ENCODE data around the gene PRKCA. TPM values are rescaled to one million over a fixed set of nuclear protein-coding genes. Genes with fewer than 3 reads are reported as not detected.

The PRKCA gene
- total RNA-seq, 1 donor from 2014 or later, result 2.2 TPM

DNA sequence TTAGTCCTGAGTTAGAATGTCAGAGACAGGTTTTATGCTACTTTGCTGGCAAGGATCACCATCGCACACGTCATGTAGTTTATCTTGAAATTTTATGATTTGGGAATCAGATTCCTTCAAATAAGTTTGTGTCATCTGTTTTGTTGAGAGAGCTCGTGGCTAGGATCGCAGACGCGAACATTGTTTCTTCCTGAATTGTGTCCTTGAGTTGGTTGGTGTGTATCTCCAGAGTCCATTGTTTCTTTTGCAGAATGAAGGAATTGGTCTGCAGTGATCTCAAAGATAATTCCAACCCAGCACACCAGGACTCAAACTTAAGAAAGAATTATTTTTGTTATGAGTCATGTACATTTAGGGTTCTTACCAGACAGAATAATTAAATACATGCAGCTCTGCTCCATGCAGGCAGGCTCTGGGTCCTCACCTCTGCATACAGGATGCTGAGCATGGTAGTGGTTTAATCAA is 51.6 kb downstream of the PRKCA start:
- Mint-ChIP-seq H3K9me3 (no peaks in the 10 kb centered on the region), H3K27ac (no peak overlapping the region), H3K36me3 (ENCODE audit: low read depth) (no peaks in the 10 kb centered on the region), H3K27me3 (no peaks in the 10 kb centered on the region), H3K4me1 (no peaks in the 10 kb centered on the region), H3K4me3 (no peak overlapping the region)
- POLR2A ChIA-PET, result no interaction called here
- ATAC-seq (ENCODE audit: low read depth) (no peak), DNase-seq (no peak)
- CTCF ChIA-PET, result no interaction called here
- intact Hi-C loops (cut with micrococcal nuclease), result no loop called here
- TF ChIP-seq, protein P1, sequence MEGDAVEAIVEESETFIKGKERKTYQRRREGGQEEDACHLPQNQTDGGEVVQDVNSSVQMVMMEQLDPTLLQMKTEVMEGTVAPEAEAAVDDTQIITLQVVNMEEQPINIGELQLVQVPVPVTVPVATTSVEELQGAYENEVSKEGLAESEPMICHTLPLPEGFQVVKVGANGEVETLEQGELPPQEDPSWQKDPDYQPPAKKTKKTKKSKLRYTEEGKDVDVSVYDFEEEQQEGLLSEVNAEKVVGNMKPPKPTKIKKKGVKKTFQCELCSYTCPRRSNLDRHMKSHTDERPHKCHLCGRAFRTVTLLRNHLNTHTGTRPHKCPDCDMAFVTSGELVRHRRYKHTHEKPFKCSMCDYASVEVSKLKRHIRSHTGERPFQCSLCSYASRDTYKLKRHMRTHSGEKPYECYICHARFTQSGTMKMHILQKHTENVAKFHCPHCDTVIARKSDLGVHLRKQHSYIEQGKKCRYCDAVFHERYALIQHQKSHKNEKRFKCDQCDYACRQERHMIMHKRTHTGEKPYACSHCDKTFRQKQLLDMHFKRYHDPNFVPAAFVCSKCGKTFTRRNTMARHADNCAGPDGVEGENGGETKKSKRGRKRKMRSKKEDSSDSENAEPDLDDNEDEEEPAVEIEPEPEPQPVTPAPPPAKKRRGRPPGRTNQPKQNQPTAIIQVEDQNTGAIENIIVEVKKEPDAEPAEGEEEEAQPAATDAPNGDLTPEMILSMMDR (IDR thresholded peaks at IDR 0.05), result no peak

DNA sequence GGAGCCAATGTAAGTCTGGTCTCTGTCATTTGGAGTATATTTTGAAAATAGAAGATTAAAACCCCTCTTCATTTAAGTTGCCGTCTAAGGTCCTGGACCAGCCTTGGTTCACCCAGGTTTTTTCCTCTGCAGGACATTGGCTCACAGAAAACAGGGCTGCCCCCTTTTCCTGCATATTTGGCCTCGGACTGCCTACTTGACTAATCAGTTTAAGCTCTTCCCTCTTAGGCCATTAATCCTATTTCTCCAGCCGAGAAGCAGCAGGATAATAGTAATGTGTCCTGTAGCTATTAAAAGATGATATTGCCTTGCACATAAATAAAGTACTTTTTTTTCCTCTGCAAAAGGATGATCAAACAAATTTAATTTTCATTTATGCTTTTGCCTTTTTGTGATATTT is 52.1 kb downstream of the PRKCA start:
- ChIA-PET CTCF (no interaction called here), POLR2A (no interaction called here)
- H3K4me3 Mint-ChIP-seq, result no peak overlapping the region
- no peaks in the 10 kb centered on the region for H3K9me3 Mint-ChIP-seq
- no peaks in the 10 kb centered on the region for H3K4me1 Mint-ChIP-seq
- H3K27ac Mint-ChIP-seq, result no peak overlapping the region
- DNase-seq (no peak), ATAC-seq (ENCODE audit: low read depth) (no peak)
- intact Hi-C loops (cut with micrococcal nuclease), result no loop called here
- TF ChIP-seq, protein P1 (IDR thresholded peaks at IDR 0.05), result no peak
- H3K36me3 Mint-ChIP-seq (ENCODE audit: low read depth), result no peaks in the 10 kb centered on the region
- no peaks in the 10 kb centered on the region for H3K27me3 Mint-ChIP-seq

DNA sequence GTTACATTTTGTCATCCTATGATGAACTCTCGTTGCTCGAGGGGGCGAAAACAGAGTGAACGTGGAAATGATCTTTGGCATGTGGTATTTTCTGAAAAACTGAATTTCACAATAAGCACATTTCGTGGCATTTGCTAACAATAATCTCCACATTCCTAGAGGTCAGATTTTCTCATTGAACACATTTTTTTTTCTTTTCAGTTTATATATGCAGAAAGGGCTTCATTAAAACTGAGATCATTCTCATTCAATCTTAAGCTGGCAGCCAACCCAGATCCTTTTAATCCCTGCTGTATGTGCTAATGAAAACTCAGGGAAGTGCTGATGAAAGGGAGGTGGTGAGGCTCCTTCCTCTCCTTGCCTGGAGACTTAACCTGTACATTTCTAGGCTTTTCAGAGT is 52.6 kb downstream of the PRKCA start:
- Mint-ChIP-seq H3K9me3 (no peaks in the 10 kb centered on the region), H3K4me3 (no peak overlapping the region), H3K36me3 (ENCODE audit: low read depth) (no peaks in the 10 kb centered on the region), H3K27me3 (no peaks in the 10 kb centered on the region), H3K27ac (no peak overlapping the region), H3K4me1 (no peaks in the 10 kb centered on the region)
- ATAC-seq (ENCODE audit: low read depth), result no peak
- intact Hi-C loops (cut with micrococcal nuclease), result no loop called here
- TF ChIP-seq, protein P1 (IDR thresholded peaks at IDR 0.05), result no peak
- POLR2A ChIA-PET, result no interaction called here
- DNase-seq, result no peak
- CTCF ChIA-PET, result no interaction called here

DNA sequence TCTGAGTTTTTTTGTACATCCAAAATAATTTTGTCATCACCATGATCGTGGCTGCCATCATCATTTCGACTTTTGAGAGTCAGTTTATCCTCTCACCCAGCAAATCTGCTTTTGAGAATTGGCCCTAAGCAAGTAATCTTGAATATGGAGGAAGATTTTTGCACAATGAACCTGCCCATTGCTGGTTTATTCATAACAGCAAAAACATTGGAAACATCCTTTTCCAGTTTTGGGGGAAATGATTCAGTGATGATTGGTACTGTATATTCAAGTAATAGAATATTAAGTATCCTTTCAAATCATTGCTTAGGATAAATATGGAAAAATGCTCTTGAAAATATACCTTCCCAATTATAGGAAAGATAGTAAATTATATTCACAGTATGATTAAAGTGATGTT is 53.1 kb downstream of the PRKCA start:
- Mint-ChIP-seq H3K27me3 (no peaks in the 10 kb centered on the region), H3K4me3 (no peak overlapping the region), H3K36me3 (ENCODE audit: low read depth) (no peaks in the 10 kb centered on the region), H3K9me3 (no peaks in the 10 kb centered on the region), H3K4me1 (no peaks in the 10 kb centered on the region), H3K27ac (no peak overlapping the region)
- no peak for DNase-seq
- intact Hi-C loops (cut with micrococcal nuclease), result no loop called here
- POLR2A ChIA-PET, result no interaction called here
- CTCF ChIA-PET, result no interaction called here
- TF ChIP-seq, protein P1 (IDR thresholded peaks at IDR 0.05), result no peak
- ATAC-seq (ENCODE audit: low read depth), result no peak

DNA sequence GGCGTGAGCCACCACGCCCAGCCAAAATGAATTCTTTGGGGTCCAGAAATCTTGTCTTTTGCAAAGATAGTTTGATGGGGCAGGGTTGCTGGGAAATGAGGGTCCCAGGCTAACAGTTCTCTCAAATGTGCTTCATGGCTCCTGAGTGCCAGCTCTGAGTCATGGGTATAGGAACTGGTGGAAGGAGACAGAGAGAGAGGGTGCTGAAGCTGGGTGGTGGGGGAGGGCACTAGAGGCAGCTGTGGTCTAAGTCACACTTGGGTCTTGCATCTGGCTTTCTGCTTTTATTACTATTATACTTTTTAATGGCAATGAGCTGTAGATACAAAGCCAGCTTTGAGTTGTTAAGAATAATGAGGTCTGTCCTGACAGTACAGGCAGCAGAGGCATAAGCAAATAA is 54.6 kb downstream of the PRKCA start:
- H3K4me1 Mint-ChIP-seq, result no peaks in the 10 kb centered on the region
- H3K27ac Mint-ChIP-seq, result no peak overlapping the region
- intact Hi-C loops (cut with micrococcal nuclease), result no loop called here

More for the DNA sequence above, 54.6 kb downstream of the PRKCA start:
- ChIA-PET CTCF (no interaction called here), POLR2A (no interaction called here)
- ATAC-seq (ENCODE audit: low read depth) (no peak), DNase-seq (no peak)
- Mint-ChIP-seq H3K36me3 (ENCODE audit: low read depth) (no peaks in the 10 kb centered on the region), H3K4me3 (no peak overlapping the region), H3K9me3 (no peaks in the 10 kb centered on the region), H3K27me3 (no peaks in the 10 kb centered on the region)
- TF ChIP-seq, protein P1 (IDR thresholded peaks at IDR 0.05), result no peak
